Activated CD8-positive, alpha-beta memory T cell treated with anti-CD3 and anti-CD28 coated beads for 1 hour (primary cell): ENCODE data around the gene SLC43A2.

ENCODE experiments used
- DNase-seq, 2 donors: peaks; one replicate each; pipeline ENCODE4 v3.0.0-alpha.2; 2020; ENCODE audit warnings: low read depth in 1 of 2; ENCODE audit errors: extremely low read depth in 1 of 2

The SLC43A2 gene

GRCh38 chr17:1625053-1625452 is 3.6 kb downstream of the SLC43A2 start:
- no peak for DNase-seq

- DNase-seq: no peak
These were observed 4.0 kb downstream of the SLC43A2 start for GRCh38 chr17:1624650-1625049.

DNA sequence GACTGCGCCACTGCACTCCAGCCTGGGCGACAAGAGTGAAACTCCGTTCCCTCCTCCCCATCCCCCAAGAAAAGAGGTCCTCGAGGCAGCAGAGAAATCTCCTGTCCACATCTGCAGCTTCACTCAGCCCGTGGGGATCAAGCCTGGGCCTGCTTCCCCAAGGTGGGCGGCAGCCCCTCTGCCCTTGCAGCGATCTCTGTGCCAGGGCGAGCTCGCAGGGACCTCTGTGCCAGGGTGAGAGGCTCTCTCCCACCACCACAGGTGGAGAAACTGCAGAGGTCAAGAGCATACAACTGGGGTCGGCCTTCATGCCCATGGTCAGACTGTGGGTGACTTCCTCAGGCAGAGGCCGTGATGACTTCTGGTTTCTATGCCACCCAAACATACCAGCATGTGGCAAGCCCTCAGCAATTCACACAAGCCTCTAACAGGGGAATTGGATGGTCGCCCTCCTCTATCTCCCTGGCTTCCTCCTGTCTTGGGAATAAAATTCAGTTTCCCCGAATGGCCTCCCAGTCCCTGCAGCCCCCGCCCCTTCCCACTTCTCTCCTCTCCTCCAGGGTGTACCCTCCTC is 5.5 kb downstream of the SLC43A2 start:
- no peak for DNase-seq

GRCh38 chr17:1621273-1621954 is 7.2 kb downstream of the SLC43A2 start:
- no peak for DNase-seq

- no peak for DNase-seq
These were observed 8.1 kb downstream of the SLC43A2 start for GRCh38 chr17:1620486-1620885.

- no peak for DNase-seq
These were observed 10.9 kb downstream of the SLC43A2 start for GRCh38 chr17:1617620-1618174.

DNA sequence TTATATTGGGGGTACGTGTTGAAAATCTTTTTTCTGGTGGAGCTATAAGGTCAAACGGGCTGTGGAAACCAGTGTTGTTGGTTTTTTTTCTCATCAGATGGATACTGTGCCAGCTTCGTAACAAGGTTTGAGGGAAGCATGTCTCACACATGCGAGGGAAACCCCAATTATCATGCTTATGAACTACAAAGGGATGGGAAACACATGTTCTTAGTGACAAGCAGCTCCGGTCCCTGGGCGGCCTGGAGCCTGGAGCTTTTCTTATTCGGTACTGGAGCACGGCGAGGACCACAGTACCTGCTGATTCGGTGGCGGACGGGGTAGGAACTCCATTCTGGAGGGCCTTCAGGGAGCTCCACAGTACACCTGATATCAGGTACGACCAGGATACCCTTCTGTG is 12.5 kb downstream of the SLC43A2 start:
- DNase-seq: no peak

GRCh38 chr17:1612400-1612799 is 16.2 kb downstream of the SLC43A2 start:
- no peak for DNase-seq

DNA sequence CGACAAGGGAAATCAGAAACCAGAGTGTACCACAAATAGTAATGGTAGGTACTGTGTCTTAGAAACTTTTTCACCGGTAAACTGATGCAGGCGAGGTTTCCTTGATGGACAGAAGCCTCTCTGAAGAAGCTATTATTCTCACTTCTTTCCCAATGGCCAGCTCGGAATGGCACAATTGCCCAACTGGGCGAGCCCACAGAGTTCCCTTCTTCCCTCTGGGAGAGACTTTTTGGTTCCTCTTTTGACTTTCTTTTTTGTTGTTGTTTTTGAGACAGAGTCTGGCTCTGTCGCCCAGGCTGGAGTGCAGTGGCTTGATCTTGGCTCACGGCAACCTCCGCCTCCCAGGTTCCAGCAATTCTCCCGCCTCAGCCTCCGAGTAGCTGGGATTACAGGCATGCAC is 16.9 kb downstream of the SLC43A2 start:
- DNase-seq: no peak

GRCh38 chr17:1608676-1609075 is 20.0 kb downstream of the SLC43A2 start:
- no peak for DNase-seq

DNA sequence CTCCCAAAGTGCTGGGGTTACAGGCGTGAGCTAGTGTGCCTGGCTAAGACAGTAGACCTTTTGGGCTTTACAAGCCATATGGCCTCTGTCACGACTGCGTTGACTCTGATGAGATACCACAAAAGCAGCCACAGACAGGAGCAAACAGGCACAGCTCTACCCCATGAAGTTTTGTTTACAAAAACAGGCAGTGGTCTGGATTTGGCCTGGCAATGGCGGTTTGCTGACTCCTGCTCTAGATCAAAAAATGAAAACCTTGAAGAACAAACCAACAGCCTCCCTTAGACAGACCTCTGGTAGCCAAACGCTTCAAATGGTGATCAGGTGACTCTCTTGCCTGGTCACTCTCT is 20.7 kb downstream of the SLC43A2 start:
- no peak for DNase-seq

GRCh38 chr17:1606352-1606985 is 22.2 kb downstream of the SLC43A2 start:
- DNase-seq: no peak

GRCh38 chr17:1605681-1606351 is 22.8 kb downstream of the SLC43A2 start:
- DNase-seq: no peak

DNA sequence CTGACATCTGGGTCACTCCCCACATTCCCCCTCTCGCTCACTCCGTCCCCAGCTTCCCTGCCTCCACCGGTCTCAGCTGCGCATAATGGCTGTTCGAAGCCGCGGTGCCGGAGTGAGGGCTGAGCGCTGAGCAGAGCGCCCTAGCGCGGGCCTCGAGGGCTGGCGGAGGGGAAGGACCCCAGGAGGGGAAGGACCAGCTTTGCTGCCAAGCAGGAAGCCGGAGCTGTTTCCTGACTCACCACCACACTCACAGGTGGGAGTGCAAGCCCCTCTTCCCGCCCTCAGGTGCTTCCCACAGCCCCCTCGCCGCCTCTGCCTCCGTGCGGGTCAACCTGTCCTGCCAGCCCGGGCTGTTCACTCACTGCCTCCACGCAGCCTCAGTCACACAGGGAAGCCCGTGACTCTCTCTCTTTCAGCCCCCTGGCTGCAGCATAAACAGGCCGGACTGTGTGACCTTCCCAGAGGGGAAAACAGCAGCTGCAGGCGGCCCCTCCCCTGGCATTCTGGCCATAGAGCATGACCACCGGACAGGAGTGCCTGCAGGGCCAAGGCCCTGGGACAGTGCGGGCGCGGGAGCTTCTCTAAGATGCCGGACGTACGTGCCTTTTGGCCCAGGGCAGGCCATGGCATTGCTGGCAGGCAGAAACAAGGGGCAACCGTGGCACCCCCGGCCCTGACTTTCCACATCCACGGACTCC is 23.7 kb downstream of the SLC43A2 start:
- no peak for DNase-seq

- DNase-seq: no peak
These were observed 27.1 kb downstream of the SLC43A2 start for GRCh38 chr17:1601571-1601970.

DNA sequence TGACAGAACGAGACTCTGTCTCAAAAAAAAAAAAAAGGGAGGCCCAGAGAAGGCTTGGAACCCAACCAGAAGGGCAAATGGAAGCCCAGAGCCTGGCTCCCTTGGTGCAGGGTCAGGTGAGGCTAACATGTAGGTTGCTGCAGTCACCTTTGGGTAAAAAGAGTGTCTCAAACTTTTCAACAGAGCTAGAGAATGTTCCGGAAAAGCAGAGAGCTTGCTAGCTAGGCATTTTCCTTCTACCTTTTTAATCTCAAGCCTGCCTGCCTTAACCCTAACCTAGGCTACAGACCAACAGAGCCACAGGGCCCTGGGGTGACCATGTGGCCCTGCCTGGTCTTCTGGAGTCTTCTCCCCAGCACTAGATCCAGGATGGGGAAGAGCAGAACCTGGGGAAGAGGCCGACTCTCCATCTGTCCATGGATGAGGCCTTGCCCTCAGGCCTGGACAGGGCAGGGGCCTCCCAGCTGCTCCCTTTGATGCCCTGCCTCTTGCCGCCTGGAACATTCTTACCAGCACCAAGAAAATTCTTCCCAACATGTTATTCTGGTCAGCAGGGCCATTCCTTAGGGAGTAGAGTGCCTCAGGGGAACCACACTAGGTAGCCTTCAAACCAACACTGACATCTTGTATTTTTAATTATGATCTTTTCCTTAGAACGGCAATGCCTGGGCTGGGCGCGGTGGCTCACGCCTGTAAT is 30.1 kb downstream of the SLC43A2 start:
- no peak for DNase-seq

DNA sequence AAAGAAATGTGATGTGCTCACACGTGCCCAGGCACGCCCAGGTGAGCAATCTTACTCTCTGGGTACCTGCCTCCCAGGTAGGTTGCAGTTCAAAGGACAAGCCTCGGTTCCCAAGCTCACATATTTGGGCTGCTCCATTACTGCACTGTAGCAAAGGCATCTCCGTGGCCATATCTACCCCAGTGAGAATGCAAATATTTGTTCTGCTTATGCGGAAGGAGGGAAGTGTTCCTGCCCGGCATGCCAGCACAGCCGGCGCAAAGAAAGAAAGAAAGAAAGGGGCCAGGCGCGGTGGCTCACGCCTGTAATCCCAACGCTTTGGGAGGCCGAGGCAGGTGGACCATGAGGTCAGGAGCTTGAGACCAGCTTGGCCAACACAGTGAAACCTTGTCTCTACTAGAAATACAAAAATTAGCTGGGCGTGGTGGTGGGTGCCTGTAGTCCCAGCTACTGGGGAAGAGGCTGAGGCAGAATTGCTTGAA is 30.7 kb downstream of the SLC43A2 start:
- no peak for DNase-seq

GRCh38 chr17:1593630-1593931 is 35.1 kb downstream of the SLC43A2 start:
- DNase-seq: no peak

DNA sequence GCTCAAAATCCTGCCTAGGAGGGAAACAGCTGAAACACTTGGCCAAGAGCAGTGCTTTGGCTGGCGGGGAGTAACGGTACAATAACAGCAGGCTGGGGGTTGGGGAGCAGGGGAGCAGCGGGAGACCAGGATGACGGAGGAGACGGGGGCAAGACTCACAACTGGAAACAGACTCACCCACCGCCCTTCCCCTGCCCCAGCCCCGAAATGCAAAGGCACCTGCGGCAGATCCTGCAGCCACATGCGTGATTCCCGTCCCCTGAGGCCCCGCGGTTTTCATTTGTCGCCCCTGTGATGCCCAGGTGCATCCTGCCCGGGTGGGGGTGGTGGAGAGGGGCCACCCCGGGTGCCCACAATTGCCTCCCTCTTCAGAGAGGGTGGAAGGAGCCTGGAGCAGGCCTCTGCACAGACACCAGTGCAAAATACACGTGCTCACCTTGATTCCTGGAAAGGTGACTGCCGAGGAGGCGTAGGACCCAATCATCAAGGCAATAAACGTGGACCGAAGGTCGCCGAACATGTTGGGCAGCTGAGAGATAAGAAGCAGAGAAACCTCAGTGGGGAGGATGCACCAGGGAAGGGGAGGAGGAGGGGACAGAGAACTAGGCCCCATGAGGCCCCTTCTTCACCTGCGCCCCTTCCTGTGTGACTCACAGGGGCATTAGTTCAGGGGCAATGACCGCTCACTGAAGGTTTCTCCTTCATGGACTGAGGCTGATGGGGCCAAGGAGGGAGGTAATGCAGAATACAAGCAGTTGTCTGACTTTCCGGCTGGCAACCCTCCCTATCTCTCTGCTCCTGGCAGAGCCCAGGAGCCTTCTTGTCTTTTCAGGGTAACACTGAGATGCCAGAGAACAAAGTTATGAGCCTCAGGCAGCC is 35.6 kb downstream of the SLC43A2 start:
- DNase-seq: no peak
